Stimulated activated CD4-positive, alpha-beta T cell treated with anti-CD3 and anti-CD28 coated beads, TNF-alpha, amount 100 ng/mL, for 48 hours (primary cell): Measurements from ENCODE around the gene CMTM1.
A peak's percentile ranks its signal among the peaks of the same experiment; 100 is the strongest.
"Not testable (repeated sequence)": the region's sequence is repeated elsewhere in the genome, so short reads cannot be mapped to it uniquely, and the experiment has no call there.

Experiments
- DNase-seq, 3 donors: peaks; one replicate each; pipeline ENCODE4 v3.0.0-alpha.2; 2020; ENCODE audit warnings: low read depth in 3 of 3

The CMTM1 gene

DNA sequence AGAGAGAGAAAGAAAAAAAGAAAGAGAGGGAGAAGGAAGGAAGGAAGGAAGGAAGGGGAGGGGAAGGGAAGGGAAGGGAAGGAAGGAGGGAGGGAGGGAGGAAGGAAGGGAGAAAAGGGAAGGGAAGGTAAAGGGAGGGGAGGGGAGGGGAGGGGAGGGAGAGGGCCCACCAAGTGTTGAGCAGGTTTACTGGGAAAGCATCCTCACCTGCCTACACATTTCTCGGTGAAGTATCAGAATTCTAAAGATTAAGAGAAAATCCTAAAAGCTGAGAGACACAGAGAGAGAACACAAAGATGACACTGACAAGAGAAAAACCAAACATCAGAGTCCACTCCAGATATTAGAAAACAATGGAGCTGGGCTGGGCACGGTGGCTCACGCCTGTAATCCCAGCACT lies 26.0 kb downstream of the CMTM1 start:
- no peak for DNase-seq

DNA sequence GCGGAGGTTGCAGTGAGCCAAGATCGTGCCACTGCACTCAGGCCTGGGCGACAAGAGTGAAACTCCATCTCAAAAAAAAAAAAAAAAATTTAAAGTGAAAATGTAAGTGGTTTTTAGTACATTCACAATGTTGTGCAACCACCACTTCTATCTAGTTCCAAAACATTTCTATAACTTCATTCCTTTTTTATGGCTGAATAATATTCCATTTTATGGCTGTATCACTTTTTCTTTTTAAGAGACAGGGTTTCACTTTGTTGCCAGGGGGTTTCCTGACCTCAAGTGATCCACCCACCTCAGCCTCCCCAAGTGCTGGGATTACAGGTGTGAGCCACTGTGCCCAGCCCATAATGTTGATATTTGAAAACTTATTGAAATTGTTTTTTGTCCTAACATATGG lies 26.6 kb downstream of the CMTM1 start:
- DNase-seq, result no peak

DNA sequence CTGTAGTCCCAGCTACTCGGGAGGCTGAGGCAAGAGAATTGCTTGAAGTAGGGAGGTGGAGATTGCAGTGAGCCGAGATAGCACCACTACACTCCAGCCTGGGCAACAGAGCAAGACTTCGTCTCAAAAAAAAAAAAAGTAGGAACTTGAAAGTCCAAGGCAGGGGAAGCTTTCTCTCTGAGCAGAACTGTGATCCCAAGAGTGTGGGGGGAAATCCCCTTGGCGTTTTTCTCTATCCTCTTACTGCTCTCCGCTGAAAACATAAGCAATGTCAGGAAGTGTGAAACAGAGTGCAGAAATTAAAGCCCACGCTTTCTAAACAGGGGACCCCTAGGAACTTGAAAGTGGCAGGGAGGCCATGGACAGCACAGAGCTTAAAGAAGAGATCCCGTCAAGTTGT lies 28.5 kb downstream of the CMTM1 start:
- DNase-seq, result no peak

DNA sequence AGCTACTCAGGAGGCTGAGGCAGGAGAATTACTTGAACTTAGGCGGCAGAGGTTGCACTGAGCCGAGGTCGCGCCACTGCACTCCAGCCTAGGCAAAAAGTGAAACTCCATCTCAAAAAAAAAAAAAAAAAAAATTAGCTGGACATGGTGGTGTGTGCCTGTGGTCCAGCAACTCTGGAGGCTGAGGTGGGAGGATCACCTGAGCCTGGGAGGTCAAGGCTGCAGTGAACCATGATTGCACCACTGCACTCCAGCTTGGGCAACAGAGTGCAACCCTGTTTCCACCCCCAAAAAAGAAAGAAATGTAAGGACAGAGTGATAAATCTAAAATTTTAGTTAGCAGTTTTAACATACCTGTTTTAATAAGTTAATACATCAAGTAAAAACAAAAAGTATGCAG lies 30.3 kb downstream of the CMTM1 start:
- DNase-seq, result not testable (repeated sequence)

DNA sequence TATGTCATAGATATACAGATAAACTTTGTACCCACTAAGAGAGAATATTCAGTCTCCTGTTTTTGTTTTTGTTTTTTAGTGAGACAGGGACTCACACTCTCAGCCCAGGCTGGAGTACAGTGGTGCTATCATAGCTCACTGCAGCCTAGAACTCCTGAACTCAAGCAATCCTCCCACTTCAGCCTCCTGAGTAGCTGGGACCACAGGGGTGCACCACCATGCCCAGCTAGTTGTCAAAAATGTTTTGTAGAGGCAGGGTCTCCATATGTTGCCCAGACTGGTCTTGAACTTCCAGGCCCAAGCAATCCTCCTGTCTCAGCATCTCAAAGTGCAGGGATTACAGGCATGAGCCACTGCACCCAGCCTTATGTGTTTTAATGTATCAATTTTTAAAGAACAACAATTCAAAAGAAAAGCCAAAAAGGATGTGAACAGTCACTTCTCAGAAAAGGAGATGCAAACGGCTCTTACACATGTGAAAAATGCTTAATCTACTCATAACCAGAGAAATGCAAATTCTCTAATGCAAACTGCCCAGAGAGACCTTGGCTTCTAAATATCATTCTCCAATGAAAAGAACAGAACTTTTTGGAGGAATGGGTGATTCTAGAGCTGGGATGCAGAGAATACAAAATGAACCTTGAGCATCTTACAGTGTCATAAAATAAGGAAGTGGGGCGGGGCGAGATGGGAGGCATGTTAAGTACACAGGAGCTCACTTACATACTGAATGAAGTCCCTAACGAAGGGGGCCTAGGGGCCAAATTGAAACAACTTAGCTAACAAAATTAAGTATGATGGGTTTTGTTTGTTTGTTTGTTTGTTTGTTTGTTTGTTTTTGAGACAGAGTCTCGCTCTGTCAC lies 31.0 kb downstream of the CMTM1 start:
- no peak for DNase-seq

DNA sequence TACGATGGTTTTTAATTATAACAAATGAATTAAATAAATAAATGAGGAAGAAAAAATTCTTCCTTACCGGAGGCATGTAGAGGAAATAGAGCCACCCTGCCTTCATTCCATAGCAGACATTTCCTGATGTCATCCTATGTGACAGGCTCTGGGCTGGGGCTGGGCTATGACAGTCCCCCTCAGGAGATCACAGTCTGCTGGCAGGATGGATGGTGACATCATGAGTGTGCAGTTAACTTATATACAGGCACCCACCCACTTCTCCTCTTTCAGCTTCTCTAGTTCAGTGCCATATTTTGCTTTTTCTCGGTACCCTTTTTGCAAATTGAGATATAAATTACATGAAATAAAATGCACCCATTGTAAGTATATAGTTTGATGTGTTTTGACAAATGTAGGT lies 31.9 kb downstream of the CMTM1 start:
- DNase-seq, result no peak

DNA sequence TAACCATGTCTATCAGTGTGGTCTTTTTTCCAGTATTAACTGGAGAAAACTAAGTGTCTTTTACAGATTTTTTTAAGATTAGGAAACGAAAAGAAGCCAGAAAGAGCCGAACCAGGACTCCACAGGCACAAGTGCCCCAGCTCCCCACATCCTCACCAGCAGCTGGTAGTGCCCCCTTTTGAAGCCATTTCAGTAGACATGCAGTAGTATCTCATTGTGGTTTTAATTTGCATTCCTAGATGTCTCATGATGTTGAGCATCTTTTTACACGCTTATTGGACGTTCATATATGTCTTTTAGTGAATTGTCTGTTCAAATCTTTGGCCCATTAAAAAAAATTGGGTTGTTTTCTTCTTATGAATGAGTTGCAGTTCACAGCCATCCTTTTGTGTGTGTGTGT lies 33.5 kb downstream of the CMTM1 start:
- DNase-seq, result no peak

DNA sequence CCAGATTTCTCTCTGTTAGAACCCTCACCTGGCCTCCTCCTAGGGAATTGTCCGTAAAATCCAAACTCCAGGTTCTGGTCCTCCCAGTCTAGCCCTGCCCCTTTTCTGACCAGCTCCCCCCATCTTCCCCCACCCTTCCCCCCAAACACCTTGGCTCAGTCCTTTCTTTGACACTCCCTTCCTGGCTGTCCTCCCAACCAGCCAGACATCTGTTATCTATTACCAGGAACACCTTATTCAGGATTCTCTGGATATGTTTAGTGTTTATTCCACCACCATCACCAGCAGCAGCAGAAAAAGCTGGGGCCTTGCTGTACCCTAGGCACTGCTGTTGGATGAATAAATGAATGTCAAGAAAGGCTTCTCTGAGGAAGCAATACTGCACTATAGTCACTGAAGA lies 34.2 kb downstream of the CMTM1 start:
- no peak for DNase-seq

DNA sequence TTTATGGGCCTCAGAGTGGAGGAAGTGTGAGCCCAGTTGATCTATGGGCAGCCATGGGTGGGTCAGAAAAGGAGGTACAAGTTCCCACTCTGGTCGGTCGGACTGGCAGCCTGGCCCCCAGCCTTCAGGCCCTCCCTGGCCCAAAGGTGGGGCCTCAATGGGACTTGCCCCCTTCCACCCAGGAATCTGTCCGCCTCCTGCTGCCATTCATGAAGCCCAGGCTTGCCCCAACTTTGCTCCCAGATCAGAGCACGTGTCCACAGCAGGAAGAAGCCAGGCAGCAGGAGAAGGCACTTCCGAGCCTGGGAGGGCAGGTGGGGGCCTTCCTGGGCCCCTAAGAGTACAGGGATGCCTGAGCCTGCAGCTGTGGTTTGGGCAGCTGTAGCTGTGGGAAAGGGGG lies 35.2 kb downstream of the CMTM1 start:
- no peak for DNase-seq

DNA sequence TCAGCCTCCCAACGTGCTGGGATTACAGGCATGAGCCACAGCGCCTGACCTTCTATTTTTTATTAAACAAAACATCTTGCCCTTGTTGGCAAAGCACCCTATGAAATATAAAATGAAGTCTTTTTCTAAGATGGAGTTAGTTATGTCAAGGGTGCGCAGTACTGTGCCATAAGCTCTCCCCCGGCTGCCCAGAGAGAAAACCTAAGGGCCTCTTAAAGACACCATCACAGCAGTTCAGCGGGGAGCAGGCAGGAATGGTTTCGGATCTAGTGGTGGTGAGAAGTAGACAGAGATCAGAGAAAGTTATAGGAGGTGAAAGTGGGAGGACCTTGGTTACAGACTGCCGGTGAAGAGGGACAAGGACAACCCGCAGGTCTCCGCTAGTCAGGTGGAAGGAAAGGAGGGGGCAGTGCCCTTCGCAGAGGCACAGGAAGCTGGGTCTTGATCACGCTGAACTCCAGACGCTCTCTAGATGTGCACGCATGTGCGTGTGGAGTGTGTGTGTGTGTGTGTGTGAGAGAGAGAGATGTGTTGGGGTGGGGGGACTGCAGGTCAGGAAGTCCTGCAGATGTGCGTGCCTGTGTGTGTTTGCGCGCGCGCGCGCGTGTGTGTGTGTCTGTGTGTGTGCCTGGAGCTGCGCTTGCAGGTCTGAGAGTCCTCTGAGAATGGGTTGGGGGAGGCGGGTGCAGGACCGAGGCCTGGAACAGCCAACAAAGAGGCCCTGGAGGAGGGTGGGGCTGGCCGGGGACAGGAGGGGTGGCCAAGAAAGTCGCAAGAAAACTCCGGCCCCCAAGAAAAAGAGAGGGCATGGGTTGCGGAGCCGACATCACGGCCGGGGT lies 37.5 kb downstream of the CMTM1 start:
- peak; percentile 38 to 54 (median 51) for DNase-seq

DNA sequence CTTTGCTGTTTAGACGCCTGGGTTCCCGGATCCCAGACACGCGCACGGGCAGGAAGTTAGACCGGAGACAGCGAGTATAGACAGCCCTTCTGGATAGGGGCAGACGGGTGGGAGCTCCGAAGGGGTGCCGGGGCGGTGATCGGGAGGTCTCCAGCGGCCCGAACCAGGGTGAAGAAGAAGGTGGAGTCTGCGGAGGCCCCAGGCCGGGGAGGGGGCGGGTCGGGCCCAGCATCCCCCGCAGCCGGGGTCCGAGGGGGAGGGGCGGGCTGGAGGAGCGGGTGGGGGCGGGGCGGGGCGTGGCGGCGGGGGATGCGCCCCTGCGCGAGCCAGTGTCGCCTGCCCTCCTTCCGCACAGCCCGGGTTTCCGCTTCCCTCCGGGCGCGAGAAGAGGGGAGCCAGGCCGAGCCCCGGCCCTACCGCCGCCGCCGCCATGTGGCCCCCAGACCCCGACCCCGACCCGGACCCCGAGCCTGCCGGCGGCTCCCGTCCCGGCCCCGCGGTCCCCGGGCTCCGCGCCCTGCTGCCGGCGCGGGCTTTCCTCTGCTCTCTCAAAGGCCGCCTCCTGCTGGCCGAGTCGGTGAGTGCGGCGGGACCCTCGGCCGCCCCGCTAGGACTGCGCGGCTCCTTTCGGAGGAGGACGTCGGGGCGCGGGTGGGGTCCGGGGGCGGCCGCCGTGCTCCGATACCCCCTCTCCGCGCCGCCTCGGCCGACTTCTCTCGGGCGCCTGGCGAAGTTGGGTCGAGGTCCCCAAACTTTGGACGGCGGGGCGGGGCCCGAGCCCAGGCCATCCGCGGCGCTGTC lies 38.3 kb downstream of the CMTM1 start, which contains the start of gene CMTM3:
Gene CMTM3, plus strand, starts transcription at position 329 of the 801 bp plus-strand sequence. Its CDS starts 102 bp downstream, at position 431.
- peak; percentile 44 to 69 (median 49) for DNase-seq

DNA sequence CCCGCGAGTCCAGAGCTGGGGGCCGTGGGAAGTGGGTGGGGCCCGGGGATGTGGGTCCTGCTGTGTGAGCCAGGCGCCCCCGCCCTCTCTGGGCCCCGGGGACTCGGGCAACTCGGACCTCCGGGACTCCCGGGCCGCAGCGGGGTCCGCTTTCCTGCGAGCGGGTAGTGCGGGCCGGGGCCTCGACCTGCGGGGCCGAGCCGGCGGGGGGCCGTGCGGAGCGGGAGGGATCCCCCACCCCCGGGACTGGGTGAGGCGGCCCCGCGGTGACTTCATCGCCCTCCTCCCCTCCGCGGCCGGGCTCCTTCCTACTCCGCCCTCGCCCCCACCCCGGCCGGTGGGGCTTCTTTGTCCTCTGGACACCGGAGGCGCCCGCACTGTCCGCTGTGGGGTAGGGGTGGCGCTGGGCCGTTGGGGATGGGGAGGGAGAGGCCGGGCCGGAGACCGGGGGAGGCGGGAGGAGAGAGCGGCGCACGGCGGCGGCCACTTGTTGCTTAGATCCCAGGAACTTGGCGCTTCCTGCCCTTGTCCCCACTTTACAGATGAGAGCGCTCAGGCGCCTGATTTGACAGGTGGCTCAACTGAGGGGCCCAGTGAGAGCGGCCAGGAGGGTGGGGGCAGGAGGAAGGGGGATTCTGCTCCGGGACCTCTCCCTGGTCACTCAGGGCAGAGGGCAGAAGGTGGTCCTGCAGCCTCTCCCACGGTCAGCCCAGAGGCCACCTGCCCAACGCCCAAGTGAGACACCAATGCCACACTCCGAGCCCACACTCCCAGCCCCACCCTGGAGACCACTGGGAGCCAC lies 39.1 kb downstream of the CMTM1 start:
- DNase-seq, result peak in 1 of 3 donors; percentile 41

DNA sequence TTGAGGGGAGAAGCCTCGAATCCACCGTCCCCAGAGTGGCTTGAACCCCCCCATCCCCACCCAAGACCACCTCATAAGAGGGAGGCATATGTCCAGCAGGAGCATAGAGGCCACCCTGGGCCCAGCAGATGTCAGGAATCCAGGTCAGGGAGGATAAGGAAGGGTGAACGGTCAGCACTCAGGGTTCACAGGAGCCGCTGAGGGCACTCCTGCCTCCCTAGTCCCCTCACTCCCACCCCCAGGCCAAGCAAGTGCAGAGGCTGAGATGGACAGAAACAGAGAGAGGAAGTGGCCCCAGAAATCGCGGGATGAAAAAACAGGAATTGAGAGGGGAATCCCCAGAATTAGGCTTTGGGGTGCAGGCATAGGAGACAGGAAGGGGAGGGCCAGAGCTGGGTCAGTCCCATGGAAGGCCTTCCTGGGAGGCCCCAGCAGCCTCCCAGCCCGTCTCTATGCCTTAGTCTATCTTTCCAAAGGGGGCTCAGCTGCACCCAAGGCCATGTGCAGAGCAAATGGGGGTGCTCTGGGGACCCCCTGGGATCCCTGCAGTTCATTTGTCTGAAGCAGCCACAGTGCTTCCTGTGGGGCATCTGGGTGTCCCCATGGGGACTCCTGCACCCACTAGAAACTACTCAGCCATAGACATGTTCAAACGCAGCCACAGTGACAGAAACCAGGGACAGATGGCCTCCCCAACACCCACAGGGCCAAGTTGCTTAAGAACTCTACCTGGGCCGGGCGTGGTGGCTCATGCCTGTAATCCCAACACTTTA lies 39.9 kb downstream of the CMTM1 start:
- no peak for DNase-seq

DNA sequence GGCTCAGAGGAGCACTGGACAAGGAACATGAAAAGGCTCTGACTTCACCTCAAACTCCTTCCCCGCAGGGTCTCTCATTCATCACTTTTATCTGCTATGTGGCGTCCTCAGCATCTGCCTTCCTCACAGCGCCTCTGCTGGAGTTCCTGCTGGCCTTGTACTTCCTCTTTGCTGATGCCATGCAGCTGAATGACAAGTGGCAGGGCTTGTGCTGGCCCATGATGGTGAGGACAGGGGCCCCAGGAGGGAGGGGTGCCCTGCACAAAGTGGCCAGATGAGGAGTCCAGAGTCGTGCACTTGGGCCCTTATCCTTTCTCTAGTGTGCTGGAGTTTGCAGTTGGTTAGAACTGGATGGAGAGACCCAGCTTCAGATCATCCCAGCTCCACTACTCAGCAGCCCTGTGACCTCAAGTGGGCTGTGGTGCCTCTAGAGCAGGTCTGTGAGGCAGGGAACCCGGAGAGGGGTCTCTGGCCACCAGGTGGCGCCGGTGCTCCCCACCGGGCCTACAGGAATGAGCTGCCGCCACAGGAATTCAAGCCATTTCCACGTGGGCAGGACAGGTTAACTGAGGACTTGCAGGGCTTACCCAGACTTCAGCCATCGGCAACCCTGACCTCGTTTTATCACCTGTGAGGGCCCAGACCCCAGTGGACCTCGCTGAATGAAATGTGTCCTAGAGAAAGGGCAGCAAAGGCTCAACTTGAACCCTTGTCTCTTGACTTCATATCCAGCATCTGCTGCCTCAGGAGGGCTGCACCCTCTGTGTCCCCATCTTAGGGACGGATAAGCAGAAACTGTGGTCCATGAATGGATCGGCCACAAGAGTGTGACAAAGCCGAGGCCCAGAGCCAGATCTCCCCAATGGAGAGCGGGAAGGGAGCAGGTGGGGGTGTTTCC lies 42.3 kb downstream of the CMTM1 start:
- peak; percentile 76 to 83 (median 77) for DNase-seq

DNA sequence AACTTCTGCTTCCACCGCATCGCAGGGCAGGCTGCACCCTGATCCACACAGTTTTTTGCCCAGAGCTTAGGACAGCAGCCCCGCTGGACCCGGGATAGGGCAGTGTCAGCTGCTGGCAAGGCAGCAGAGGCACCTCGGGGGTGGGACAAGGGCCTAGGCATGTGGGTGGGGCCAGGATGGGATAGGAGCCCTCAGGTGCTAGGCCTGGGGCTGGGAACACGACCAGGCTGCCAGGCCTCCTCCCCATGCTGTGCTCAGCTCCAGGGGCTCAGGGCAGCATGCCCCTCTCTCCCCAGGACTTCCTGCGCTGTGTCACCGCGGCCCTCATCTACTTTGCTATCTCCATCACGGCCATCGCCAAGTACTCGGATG lies 42.9 kb downstream of the CMTM1 start:
- no peak for DNase-seq

DNA sequence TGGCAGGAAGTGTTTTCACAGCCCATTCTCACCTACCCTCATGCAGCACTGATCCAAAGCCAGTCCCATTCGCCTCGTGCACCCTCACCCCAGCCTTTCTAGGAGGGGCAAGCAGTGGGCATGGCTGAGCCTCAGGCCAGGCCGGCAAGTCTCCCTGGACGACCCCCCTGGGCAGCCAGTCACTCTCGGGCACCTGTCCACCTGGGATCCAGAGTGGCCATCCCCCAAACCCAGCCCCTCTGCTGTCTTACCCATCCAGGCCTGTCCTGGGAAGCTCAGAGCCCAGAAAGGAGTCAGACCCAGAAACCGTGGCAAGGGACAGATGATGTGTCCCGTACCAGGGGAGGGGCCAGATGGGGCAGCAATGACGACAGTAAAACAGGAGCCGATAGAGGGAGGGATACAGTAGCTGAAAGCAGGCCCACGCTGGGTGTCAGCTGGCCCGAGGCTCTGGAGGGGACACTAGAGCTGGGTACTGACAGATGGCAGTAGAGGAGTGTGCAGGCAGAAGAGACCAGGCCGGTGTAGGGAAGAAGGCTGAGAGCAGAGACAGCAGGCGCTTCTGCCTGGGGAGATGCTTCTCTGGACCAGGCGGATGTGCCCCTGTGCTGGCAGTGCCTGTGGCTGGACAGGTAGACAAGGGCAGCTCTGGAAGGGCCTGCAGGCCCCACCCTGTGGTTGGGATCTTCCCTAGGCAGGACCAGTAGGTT lies 44.0 kb downstream of the CMTM1 start:
- no peak for DNase-seq

DNA sequence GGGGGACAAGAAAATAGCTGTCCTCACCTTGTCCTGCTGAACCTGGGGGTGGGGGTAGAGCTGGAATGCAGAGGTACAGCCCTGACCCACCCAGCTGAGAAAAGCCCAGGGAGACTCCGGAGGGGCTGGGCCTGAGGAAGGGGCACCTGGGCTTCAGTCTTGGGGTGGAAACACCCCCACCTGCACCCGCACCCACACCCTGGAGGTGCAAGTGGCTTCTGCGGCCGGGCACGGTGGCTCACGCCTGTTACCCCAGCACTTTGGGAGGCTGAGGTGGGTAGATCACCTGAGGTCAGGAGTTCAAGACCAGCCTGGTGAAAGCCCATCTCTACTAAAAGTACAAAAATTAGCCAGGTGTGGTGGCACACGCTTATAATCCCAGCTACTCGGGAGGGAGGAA lies 45.7 kb downstream of the CMTM1 start:
- DNase-seq, result not testable (repeated sequence)

DNA sequence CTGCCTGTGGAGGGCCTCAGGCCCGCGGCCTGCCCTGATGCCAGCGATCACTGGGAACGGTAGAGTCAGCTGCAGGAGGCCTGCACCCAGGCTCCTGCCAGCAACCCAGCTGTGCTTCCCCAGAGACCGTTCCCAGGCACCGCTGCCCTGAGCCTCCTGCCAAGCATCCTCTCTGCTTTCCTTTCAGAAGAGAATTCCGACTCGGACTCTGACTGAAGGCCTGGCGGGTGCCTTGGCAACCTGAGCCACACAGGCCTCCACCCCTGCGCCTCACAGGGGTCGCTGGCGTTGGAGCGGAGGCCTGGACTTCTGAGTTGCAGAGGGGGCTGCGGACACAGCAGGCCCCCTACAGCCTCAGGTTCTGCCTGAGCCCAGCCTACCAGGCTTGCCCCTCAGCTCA lies 46.2 kb downstream of the CMTM1 start:
- DNase-seq, result no peak
